Ovary (tissue), 9 donors: ENCODE results near the gene KLB. TPM values are rescaled to one million over a fixed set of nuclear protein-coding genes. Genes with fewer than 3 reads are reported as not detected.

Experiments
- DNase-seq, 5 donors: peaks; one replicate each; pipeline ENCODE4 v3.0.0-alpha.2; 2019 to 2020
- H3K27ac ChIP-seq, 2 donors: fragments of 200-600 bp; one replicate each; pipeline versions ENCODE4 v1.5.1 to v1.8.0; 2019 to 2022
- H3K27me3 ChIP-seq: fragments of 200-600 bp; one replicate; pipeline ENCODE4 v1.8.0; 2022
- H3K36me3 ChIP-seq: fragments of 200-600 bp; sonication (generic); one replicate; pipeline ENCODE4 v1.5.1; 2019
- H3K4me1 ChIP-seq: one replicate; pipeline ENCODE4 v1.8.1; 2013; ENCODE audit warnings: mild to moderate bottlenecking, moderate library complexity; ENCODE audit not compliant: insufficient read depth
- H3K4me3 ChIP-seq: fragments of 200-600 bp; sonication (generic); one replicate; pipeline ENCODE4 v1.5.1; 2017
- H3K9me3 ChIP-seq, 2 donors: fragments of 200-600 bp in 1 of 2; sonication (generic) in 1 of 2; one replicate each; pipeline versions ENCODE4 v1.5.1 to v1.8.1; 2013 to 2019; ENCODE audit warnings: mild to moderate bottlenecking in 1 of 2, moderate library complexity in 1 of 2
- EP300 ChIP-seq: sonication (generic); formaldehyde crosslinking; IDR thresholded peaks from one replicate; pipeline ENCODE4 v1.6.1; 2017; ENCODE audit warnings: antibody characterized with exemption
- POLR2A ChIP-seq: fragments of 450-650 bp; IDR thresholded peaks from one replicate; pipeline ENCODE4 v1.6.1; 2017; ENCODE audit warnings: antibody characterized with exemption, mild to moderate bottlenecking, moderate library complexity
- whole genome bisulfite sequencing, 3 donors: extraction: QIAGEN DNeasy Blood & Tissue Kit in 1 of 3; methylation state at CpG; one replicate each; pipeline versions ENCODE4 v1.1.5 to v1.1.7; 2013 to 2017; 5-methylcytosine and 5-hydroxymethylcytosine counted together
- intact Hi-C, 4 donors: fragments of 100-400 bp; cut with DNase I; formaldehyde crosslinking; loops; one replicate each; pipeline versions ENCODE4 v1.11.0 to v1.15.1; 2022 to 2023
- polyA plus RNA-seq, 2 donors: library from polyadenylated mRNA; stranded (reverse); fragments of 200-250 nt in 1 of 2; fragments of 350-450 nt in 1 of 2; fragmentation: Illumina TruSeq in 1 of 2; extraction: RNeasy Lipid Tissue Mini Kit (QIAGEN cat#74804) in 1 of 2; gene quantifications; one replicate each; pipeline ENCODE4 v1.2.3, GENCODE V29; 2013 to 2014
- total RNA-seq, 7 donors: library from RNA; depleted of rRNA in 2 of 7; stranded (reverse); fragments of >200 nt in 2 of 7; fragmentation: NEBNext Ultra II Directional in 3 of 7; extraction: Animal tissue kit (Norgen Biotek cat#: 25700) in 3 of 7; gene quantifications; one replicate each; pipeline versions ENCODE4 v1.1.0 to v1.2.4, GENCODE V29; 2016 to 2023
- TF ChIP-seq, protein P1 (sequence below), 3 donors: fragments of 450-650 bp in 2 of 3; fragments of 200-600 bp in 1 of 3; IDR thresholded peaks; one replicate each; pipeline versions ENCODE4 v1.5.1 to v1.8.0; 2016 to 2022; ENCODE audit warnings: antibody characterized with exemption in 3 of 3, mild to moderate bottlenecking in 1 of 3
- donor health status: DM: no; HTN: no; CAD: no; lungs with moderate emphysema.
- donor health status: DM: no; HTN: no; CAD: no.
- donor health status: Bipolar disorder and iron deficiency.
- donor health status: DM: yes; HTN: yes; CAD: no.
- donor health status: DM: no; HTN: no; CAD: no.
- donor health status: DM: yes; HTN: yes; CAD: no.

Gene KLB
- total and polyA plus RNA-seq, 9 donors = under 0.01 to 0.08 (median 0.04) TPM; not detected in 5

DNA sequence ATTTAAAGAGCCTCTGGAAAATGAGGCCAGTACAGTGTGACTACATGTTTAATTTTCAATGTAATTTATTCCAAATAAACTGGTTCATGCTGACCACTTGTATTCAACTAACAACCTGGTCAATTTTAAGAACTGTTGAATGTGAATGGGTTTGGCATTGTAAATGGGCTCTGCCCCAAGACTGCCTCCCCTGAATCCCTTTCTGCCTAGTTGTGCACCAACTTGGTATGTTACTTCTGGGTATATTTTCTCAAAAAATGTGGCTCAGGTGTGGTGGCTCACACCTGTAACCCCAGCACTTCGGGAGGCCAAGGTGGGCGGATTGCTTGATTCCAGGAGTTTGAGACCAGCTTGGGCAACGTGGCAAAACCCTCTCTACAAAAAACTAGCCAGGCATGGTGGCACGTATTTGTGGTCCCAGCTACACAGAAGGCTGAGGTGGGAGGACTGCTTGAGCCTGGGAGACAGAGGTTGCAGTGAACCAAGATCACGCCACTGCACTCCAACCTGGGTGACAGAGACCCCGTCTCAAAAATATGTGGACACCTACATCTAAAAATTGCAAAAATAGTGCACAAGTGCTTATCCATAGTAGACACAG, 44.8 kb downstream of the KLB start:
- intact Hi-C loops = no loop called here
- Histone ChIP-seq H3K9me3 (no peaks in the 10 kb centered on the region), H3K27me3 (no peaks in the 10 kb centered on the region), H3K4me3 (no peak overlapping the region), H3K4me1 (peaks cover 8% of the 10 kb centered on the region), H3K27ac (no peak overlapping the region), H3K36me3 (peaks cover 2% of the 10 kb centered on the region)
- TF ChIP-seq POLR2A (no peak), EP300 (no peak)
- TF ChIP-seq, protein P1, sequence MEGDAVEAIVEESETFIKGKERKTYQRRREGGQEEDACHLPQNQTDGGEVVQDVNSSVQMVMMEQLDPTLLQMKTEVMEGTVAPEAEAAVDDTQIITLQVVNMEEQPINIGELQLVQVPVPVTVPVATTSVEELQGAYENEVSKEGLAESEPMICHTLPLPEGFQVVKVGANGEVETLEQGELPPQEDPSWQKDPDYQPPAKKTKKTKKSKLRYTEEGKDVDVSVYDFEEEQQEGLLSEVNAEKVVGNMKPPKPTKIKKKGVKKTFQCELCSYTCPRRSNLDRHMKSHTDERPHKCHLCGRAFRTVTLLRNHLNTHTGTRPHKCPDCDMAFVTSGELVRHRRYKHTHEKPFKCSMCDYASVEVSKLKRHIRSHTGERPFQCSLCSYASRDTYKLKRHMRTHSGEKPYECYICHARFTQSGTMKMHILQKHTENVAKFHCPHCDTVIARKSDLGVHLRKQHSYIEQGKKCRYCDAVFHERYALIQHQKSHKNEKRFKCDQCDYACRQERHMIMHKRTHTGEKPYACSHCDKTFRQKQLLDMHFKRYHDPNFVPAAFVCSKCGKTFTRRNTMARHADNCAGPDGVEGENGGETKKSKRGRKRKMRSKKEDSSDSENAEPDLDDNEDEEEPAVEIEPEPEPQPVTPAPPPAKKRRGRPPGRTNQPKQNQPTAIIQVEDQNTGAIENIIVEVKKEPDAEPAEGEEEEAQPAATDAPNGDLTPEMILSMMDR (IDR thresholded peaks at IDR 0.05) = no peak
- no peak for DNase-seq
- WGBS, 3 donors = 76 to 93% (median 83%) methylated on average over 6 of the region's 6 CpGs

GRCh38 chr4:39452153-39452859, 45.6 kb downstream of the KLB start:
- H3K36me3 ChIP-seq = peaks cover 2% of the 10 kb centered on the region
- no peak overlapping the region for H3K27ac ChIP-seq
- DNase-seq = no peak
- WGBS, 3 donors = 76 to 83% (median 82%) methylated on average over 6 of the region's 6 CpGs
- H3K4me3 ChIP-seq = no peak overlapping the region
- TF ChIP-seq, protein P1 (IDR thresholded peaks at IDR 0.05) = no peak
- TF ChIP-seq EP300 (no peak), POLR2A (no peak)
- H3K9me3 ChIP-seq = no peaks in the 10 kb centered on the region
- no peaks in the 10 kb centered on the region for H3K27me3 ChIP-seq
- intact Hi-C loops = no loop called here
- peaks cover 4% of the 10 kb centered on the region for H3K4me1 ChIP-seq

GRCh38 chr4:39452860-39453587, 46.3 kb downstream of the KLB start:
- TF ChIP-seq, protein P1 (IDR thresholded peaks at IDR 0.05) = no peak
- TF ChIP-seq POLR2A (no peak), EP300 (no peak)
- Histone ChIP-seq H3K36me3 (peaks cover 2% of the 10 kb centered on the region), H3K27ac (no peak overlapping the region), H3K27me3 (no peaks in the 10 kb centered on the region), H3K4me1 (peaks cover 3% of the 10 kb centered on the region), H3K4me3 (no peak overlapping the region), H3K9me3 (no peaks in the 10 kb centered on the region)
- no peak for DNase-seq
- intact Hi-C loops = no loop called here
- WGBS, 3 donors = 77 to 81% (median 81%) methylated on average over 11 of the region's 11 CpGs

- WGBS, 3 donors = 54 to 67% (median 65%) methylated on average over 2 of the region's 2 CpGs
- Histone ChIP-seq H3K4me1 (peaks cover 3% of the 10 kb centered on the region), H3K36me3 (peaks cover 2% of the 10 kb centered on the region), H3K27ac (no peak overlapping the region), H3K9me3 (no peaks in the 10 kb centered on the region), H3K4me3 (no peak overlapping the region), H3K27me3 (no peaks in the 10 kb centered on the region)
- intact Hi-C loops = no loop called here
- TF ChIP-seq POLR2A (no peak), EP300 (no peak)
- TF ChIP-seq, protein P1 (IDR thresholded peaks at IDR 0.05) = no peak
- DNase-seq = no peak
Measured at GRCh38 chr4:39453738-39454137, 47.0 kb downstream of the KLB start.
